GM10248 (cell line): ENCODE data around the gene ZSCAN5C.

ENCODE experiments used
- CTCF ChIA-PET: fragments of 300-600 bp; sonication (Branson Sonifier 250); formaldehyde crosslinking; extraction: SDS; loops from one replicate; lab custom pipeline; 2021; ENCODE audit warnings: antibody characterized with exemption; lab: Yijun Ruan, JAX
- POLR2A ChIA-PET: fragments of 350-650 bp; sonication (Branson Sonifier 250); formaldehyde crosslinking; extraction: SDS; loops from one replicate; lab custom pipeline; 2020; ENCODE audit warnings: antibody characterized with exemption; lab: Yijun Ruan, JAX
- DNase-seq: peaks from one replicate; pipeline ENCODE4 v3.0.0; 2012; ENCODE audit errors: extremely low spot score
- TF ChIP-seq, protein P1 (sequence below): IDR thresholded peaks from 2 replicates; pipeline ENCODE4 v1.5.1; 2012; ENCODE audit warnings: mild to moderate bottlenecking, low read depth; ENCODE audit errors: extremely low read depth, missing control alignments, control extremely low read depth

ZSCAN5C gene

GRCh38 chr19:56258272-56258671 is 56.2 kb downstream of the ZSCAN5C start:
- TF ChIP-seq, protein P1, sequence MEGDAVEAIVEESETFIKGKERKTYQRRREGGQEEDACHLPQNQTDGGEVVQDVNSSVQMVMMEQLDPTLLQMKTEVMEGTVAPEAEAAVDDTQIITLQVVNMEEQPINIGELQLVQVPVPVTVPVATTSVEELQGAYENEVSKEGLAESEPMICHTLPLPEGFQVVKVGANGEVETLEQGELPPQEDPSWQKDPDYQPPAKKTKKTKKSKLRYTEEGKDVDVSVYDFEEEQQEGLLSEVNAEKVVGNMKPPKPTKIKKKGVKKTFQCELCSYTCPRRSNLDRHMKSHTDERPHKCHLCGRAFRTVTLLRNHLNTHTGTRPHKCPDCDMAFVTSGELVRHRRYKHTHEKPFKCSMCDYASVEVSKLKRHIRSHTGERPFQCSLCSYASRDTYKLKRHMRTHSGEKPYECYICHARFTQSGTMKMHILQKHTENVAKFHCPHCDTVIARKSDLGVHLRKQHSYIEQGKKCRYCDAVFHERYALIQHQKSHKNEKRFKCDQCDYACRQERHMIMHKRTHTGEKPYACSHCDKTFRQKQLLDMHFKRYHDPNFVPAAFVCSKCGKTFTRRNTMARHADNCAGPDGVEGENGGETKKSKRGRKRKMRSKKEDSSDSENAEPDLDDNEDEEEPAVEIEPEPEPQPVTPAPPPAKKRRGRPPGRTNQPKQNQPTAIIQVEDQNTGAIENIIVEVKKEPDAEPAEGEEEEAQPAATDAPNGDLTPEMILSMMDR, result no peak
- CTCF ChIA-PET, result interaction anchor here (3.3 to 9.3 kb wide), 2 partner anchors 75 to 76 kb away, joined by 26 to 133 read pairs; no protein-coding TSS in a partner anchor
- POLR2A ChIA-PET, result no interaction called here
- no peak for DNase-seq
